SK-N-SH (cell line): ENCODE results near the gene PREB. TPM values are rescaled to one million over a fixed set of nuclear protein-coding genes. Genes with fewer than 3 reads are reported as not detected.

Source experiments
- CTCF ChIA-PET: fragments of 300-600, 350-600 bp; formaldehyde crosslinking; extraction: SDS; loops from one replicate; lab custom pipeline; 2021; lab: Yijun Ruan, JAX
- POLR2A ChIA-PET: fragments of 350-600 bp; sonication (Branson Sonifier 250); formaldehyde crosslinking; extraction: SDS; loops from one replicate; lab custom pipeline; 2020; ENCODE audit warnings: antibody characterized with exemption, inconsistent platforms; lab: Yijun Ruan, JAX
- DNase-seq: peaks from one replicate; pipeline ENCODE4 v3.0.0; 2012
- H2AFZ ChIP-seq: fragments of 200-600 bp; sonication (generic); 2 replicates; pipeline ENCODE4 v1.8.1; 2016; ENCODE audit warnings: antibody characterized with exemption, mild to moderate bottlenecking, low read depth
- H3F3A ChIP-seq: fragments of 200-600 bp; sonication (generic); replicated peaks from 2 replicates; pipeline ENCODE3; 2016; ENCODE audit warnings: antibody characterized with exemption, mild to moderate bottlenecking; ENCODE audit not compliant: insufficient read depth
- H3K27ac ChIP-seq, 2 experiments: fragments of 200-500 bp in 1 of 2; fragments of 200-600 bp in 1 of 2; sonication (Bioruptor generic) in 1 of 2; sonication (generic), shearing (Covaris generic) in 1 of 2; 2 replicates each; pipeline versions ENCODE4 v1.5.1 to v1.6.1; 2014 to 2016; ENCODE audit warnings: low read depth in 2 of 2, inconsistent platforms in 1 of 2, low read length in 1 of 2, mild to moderate bottlenecking in 1 of 2, mixed read lengths in 1 of 2
- H3K27me3 ChIP-seq: fragments of 200-600 bp; sonication (generic), shearing (Covaris generic); 2 replicates; pipeline ENCODE4 v1.6.1; 2016; ENCODE audit warnings: mixed run types; ENCODE audit not compliant: insufficient read depth
- H3K36me3 ChIP-seq, 2 experiments: fragments of 200-500 bp in 1 of 2; fragments of 200-600 bp in 1 of 2; sonication (Bioruptor generic) in 1 of 2; sonication (generic) in 1 of 2; replicated peaks in 1 of 2; 2 replicates each; pipeline versions ENCODE3 to v1.5.1; 2014 to 2016; ENCODE audit warnings: low read length in 1 of 2, mild to moderate bottlenecking in 1 of 2; ENCODE audit not compliant: insufficient read depth in 2 of 2, control insufficient read depth in 1 of 2
- H3K4me1 ChIP-seq, 2 experiments: fragments of 200-500 bp in 1 of 2; fragments of 200-600 bp in 1 of 2; sonication (Bioruptor generic) in 1 of 2; sonication (generic), shearing (Covaris generic) in 1 of 2; 2 replicates each; pipeline versions ENCODE4 v1.5.1 to v1.6.1; 2014 to 2016; ENCODE audit warnings: low read depth in 1 of 2, low read length in 1 of 2, mixed run types in 1 of 2; ENCODE audit not compliant: insufficient read depth in 2 of 2, control insufficient read depth in 1 of 2
- H3K4me2 ChIP-seq: fragments of 200-600 bp; sonication (generic), shearing (Covaris generic); 2 replicates; pipeline ENCODE4 v1.6.1; 2017; ENCODE audit warnings: mixed run types
- H3K4me3 ChIP-seq, 2 experiments: fragments of 200-500 bp in 1 of 2; fragments of 200-600 bp in 1 of 2; sonication (Bioruptor generic) in 1 of 2; sonication (generic), shearing (Covaris generic) in 1 of 2; 2 replicates each; pipeline versions ENCODE4 v1.5.1 to v1.8.1; 2014 to 2016; ENCODE audit warnings: low read depth in 2 of 2, inconsistent platforms in 1 of 2, low read length in 1 of 2, mild to moderate bottlenecking in 1 of 2, mixed read lengths in 1 of 2, moderate library complexity in 1 of 2
- H3K79me2 ChIP-seq: fragments of 200-600 bp; sonication (generic); 2 replicates; pipeline ENCODE4 v1.8.1; 2017; ENCODE audit warnings: mild to moderate bottlenecking; ENCODE audit not compliant: insufficient read depth
- H3K9ac ChIP-seq: fragments of 200-600 bp; sonication (generic); 2 replicates; pipeline ENCODE4 v1.6.1; 2017; ENCODE audit warnings: mixed run types
- H3K9me2 ChIP-seq: fragments of 200-600 bp; sonication (generic); 2 replicates; pipeline ENCODE4 v1.6.1; 2017; ENCODE audit warnings: mixed run types
- H3K9me3 ChIP-seq: fragments of 200-600 bp; sonication (generic); 2 replicates; pipeline ENCODE4 v1.6.1; 2017; ENCODE audit warnings: mixed run types, mild to moderate bottlenecking, moderate library complexity
- H4K20me1 ChIP-seq: fragments of 200-600 bp; sonication (generic); 2 replicates; pipeline ENCODE4 v1.6.1; 2017; ENCODE audit warnings: mild to moderate bottlenecking, mixed run types; ENCODE audit not compliant: insufficient read depth
- EP300 ChIP-seq, 2 experiments: IDR thresholded peaks; 2 replicates each; pipeline versions ENCODE4 v1.4.0 to v1.6.1; 2012; ENCODE audit warnings: borderline replicate concordance in 1 of 2, low read depth in 1 of 2, low read length in 1 of 2
- FOSL2 ChIP-seq: IDR thresholded peaks from 2 replicates; pipeline ENCODE4 v1.4.0; 2012; ENCODE audit warnings: low read depth, mild to moderate bottlenecking, moderate library complexity, borderline replicate concordance
- FOXJ3 ChIP-seq: sonication (generic); formaldehyde crosslinking; IDR thresholded peaks from 2 replicates; pipeline ENCODE4 v1.5.1; 2020; ENCODE audit warnings: mild to moderate bottlenecking, missing genetic modification reagents
- FOXM1 ChIP-seq: IDR thresholded peaks from 2 replicates; pipeline ENCODE4 v1.4.0; 2012; ENCODE audit warnings: low read depth, mild to moderate bottlenecking
- GABPA ChIP-seq: IDR thresholded peaks from 2 replicates; pipeline ENCODE4 v1.4.0; 2012; ENCODE audit warnings: low read depth, mild to moderate bottlenecking
- JUND ChIP-seq: IDR thresholded peaks from 2 replicates; pipeline ENCODE4 v1.4.0; 2012
- NFIC ChIP-seq: IDR thresholded peaks from 2 replicates; pipeline ENCODE4 v1.4.0; 2012; ENCODE audit warnings: borderline replicate concordance
- RCOR1 ChIP-seq: fragments of 150-350 bp; IDR thresholded peaks from 2 replicates; pipeline ENCODE4 v1.6.1; 2017; ENCODE audit warnings: antibody characterized with exemption, low read length
- SIN3A ChIP-seq: IDR thresholded peaks from 2 replicates; pipeline ENCODE4 v1.6.1; 2012; ENCODE audit warnings: low read depth, mild to moderate bottlenecking, low read length, moderate library complexity, borderline replicate concordance
- TEAD4 ChIP-seq: IDR thresholded peaks from 2 replicates; pipeline ENCODE4 v1.4.0; 2012; ENCODE audit warnings: mild to moderate bottlenecking, borderline replicate concordance; ENCODE audit not compliant: insufficient read depth
- YY1 ChIP-seq: IDR thresholded peaks from 2 replicates; pipeline ENCODE4 v1.4.0; 2012; ENCODE audit warnings: low read depth, mild to moderate bottlenecking
- ZBTB33 ChIP-seq: IDR thresholded peaks from 2 replicates; pipeline ENCODE4 v1.4.0; 2012; ENCODE audit warnings: low read depth, borderline replicate concordance
- WGBS: methylation state at CpG from one replicate; pipeline ENCODE4 v1.1.6; 2017; ENCODE audit warnings: low lambda C conversion rate; 5-methylcytosine and 5-hydroxymethylcytosine counted together
- polyA plus RNA-seq, 3 experiments: library from polyadenylated mRNA; depleted of rRNA; stranded (reverse); fragments of >200 nt; gene quantifications; 2 replicates each; pipeline ENCODE4 v1.2.3, GENCODE V29; 2012
- TF ChIP-seq, protein P1 (sequence below): fragments of 200-600 bp; sonication (generic); IDR thresholded peaks from 2 replicates; pipeline ENCODE4 v1.6.1; 2017; ENCODE audit warnings: antibody characterized with exemption, mild to moderate bottlenecking, moderate library complexity
- TF ChIP-seq, protein P2 (sequence below): IDR thresholded peaks from 2 replicates; pipeline ENCODE4; 2012

PREB gene
- polyA plus RNA-seq, 1 of the 3 experiments (the other 2 are of a cell fraction): 47.9 TPM

- TF ChIP-seq SIN3A (no peak), ZBTB33 (no peak)
Observed at GRCh38 chr2:27154488-27154887, 20.1 kb upstream of the PREB start (continued).

DNA sequence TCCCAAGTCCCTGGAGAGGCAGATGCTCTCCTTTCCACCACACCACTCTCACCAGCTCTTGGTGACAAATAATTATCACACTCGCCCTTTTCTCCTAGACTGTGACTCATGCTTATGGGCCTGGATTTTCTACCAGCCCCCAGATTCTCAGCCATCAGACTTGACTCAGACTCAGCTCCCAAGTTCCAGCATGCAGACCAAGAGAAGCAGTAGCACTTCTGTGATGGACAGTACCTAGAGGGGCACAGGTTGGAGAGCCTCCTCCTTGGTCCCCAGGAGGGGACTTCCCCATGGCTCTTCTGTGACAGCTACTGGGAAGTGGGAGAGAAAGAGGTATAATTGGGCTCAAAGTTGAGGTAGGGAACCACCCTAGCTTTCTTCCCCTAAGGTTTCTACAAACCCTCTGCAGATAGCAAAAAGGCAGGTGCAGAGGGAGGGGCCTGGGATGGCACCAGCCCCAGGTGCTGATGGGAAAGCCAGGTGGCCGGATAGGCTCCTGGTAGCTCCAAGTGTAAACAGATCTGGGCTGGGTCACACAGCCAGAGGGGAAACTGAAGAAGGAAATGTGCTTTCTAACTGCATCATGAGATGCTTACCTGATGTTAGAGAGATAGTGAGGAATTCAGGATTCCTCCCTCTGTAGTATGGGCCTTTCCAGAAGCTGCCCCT is 18.5 kb upstream of the PREB start:
- 41% methylated on average over 2 of the region's 2 CpGs for WGBS
- no peak for DNase-seq
- Histone ChIP-seq H3K27me3 (peaks cover 4% of the 10 kb centered on the region; the same call in 1 of the 2 replicates), H3K27ac (no peak overlapping the region), H3K79me2 (no peaks in the 10 kb centered on the region), H3K4me3 (no peak overlapping the region), H3K36me3 (no peaks in the 10 kb centered on the region), H3F3A (no peaks in the 10 kb centered on the region), H3K9me3 (no peaks in the 10 kb centered on the region), H2AFZ (no peak overlapping the region), H3K9me2 (no peaks in the 10 kb centered on the region), H4K20me1 (no peaks in the 10 kb centered on the region), H3K4me1 (no peaks in the 10 kb centered on the region), H3K4me2 (no peak overlapping the region), H3K9ac (no peak overlapping the region)
- CTCF ChIA-PET: interaction anchor here (1.1 to 7.4 kb wide), 5 partner anchors 18 to 127 kb away, joined by 3 to 56 read pairs (median 4); no protein-coding TSS in a partner anchor
- POLR2A ChIA-PET: no interaction called here
- TF ChIP-seq GABPA: no peak
- TF ChIP-seq FOSL2: peak; percentile 8; the same call in 1 of the 2 replicates

- Histone ChIP-seq H3K9ac (no peak overlapping the region), H3K36me3 (no peaks in the 10 kb centered on the region), H3K4me2 (no peak overlapping the region), H4K20me1 (no peaks in the 10 kb centered on the region), H3K79me2 (no peaks in the 10 kb centered on the region), H3K9me3 (no peaks in the 10 kb centered on the region), H3K4me1 (no peaks in the 10 kb centered on the region), H3K9me2 (no peaks in the 10 kb centered on the region), H3K27me3 (peaks cover 4% of the 10 kb centered on the region; the same call in 1 of the 2 replicates), H3K4me3 (no peak overlapping the region), H3F3A (no peaks in the 10 kb centered on the region), H2AFZ (no peak overlapping the region), H3K27ac (no peak overlapping the region)
- DNase-seq: no peak
- POLR2A ChIA-PET: interaction anchor here (0.6 kb wide), 1 partner anchor 50 kb away, joined by 3 read pairs; no protein-coding TSS in a partner anchor
- WGBS: 81% methylated on average over 8 of the region's 8 CpGs
- CTCF ChIA-PET: interaction anchor here (1.0 to 7.4 kb wide), 7 partner anchors 19 to 191 kb away, joined by 3 to 56 read pairs (median 4); no protein-coding TSS in a partner anchor
- TF ChIP-seq RCOR1 (no peak), FOXJ3 (CRISPR knock-in tag) (no peak), EP300 (IDR thresholded peaks at IDR 0.05; ENCODE audit: borderline replicate concordance in 1 of 2, low read depth in 1 of 2, low read length in 1 of 2) (no peak), JUND (no peak), NFIC (no peak), FOSL2 (no peak), ZBTB33 (no peak), FOXM1 (no peak), TEAD4 (no peak), YY1 (no peak)
- TF ChIP-seq, protein P1, sequence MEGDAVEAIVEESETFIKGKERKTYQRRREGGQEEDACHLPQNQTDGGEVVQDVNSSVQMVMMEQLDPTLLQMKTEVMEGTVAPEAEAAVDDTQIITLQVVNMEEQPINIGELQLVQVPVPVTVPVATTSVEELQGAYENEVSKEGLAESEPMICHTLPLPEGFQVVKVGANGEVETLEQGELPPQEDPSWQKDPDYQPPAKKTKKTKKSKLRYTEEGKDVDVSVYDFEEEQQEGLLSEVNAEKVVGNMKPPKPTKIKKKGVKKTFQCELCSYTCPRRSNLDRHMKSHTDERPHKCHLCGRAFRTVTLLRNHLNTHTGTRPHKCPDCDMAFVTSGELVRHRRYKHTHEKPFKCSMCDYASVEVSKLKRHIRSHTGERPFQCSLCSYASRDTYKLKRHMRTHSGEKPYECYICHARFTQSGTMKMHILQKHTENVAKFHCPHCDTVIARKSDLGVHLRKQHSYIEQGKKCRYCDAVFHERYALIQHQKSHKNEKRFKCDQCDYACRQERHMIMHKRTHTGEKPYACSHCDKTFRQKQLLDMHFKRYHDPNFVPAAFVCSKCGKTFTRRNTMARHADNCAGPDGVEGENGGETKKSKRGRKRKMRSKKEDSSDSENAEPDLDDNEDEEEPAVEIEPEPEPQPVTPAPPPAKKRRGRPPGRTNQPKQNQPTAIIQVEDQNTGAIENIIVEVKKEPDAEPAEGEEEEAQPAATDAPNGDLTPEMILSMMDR: no peak
- TF ChIP-seq, protein P2, sequence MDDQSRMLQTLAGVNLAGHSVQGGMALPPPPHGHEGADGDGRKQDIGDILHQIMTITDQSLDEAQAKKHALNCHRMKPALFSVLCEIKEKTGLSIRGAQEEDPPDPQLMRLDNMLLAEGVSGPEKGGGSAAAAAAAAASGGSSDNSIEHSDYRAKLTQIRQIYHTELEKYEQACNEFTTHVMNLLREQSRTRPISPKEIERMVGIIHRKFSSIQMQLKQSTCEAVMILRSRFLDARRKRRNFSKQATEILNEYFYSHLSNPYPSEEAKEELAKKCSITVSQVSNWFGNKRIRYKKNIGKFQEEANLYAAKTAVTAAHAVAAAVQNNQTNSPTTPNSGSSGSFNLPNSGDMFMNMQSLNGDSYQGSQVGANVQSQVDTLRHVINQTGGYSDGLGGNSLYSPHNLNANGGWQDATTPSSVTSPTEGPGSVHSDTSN: no peak
Observed at GRCh38 chr2:27152102-27152795, 17.8 kb upstream of the PREB start.
